ENCODE measurements around the gene HIPK2.

DNA sequence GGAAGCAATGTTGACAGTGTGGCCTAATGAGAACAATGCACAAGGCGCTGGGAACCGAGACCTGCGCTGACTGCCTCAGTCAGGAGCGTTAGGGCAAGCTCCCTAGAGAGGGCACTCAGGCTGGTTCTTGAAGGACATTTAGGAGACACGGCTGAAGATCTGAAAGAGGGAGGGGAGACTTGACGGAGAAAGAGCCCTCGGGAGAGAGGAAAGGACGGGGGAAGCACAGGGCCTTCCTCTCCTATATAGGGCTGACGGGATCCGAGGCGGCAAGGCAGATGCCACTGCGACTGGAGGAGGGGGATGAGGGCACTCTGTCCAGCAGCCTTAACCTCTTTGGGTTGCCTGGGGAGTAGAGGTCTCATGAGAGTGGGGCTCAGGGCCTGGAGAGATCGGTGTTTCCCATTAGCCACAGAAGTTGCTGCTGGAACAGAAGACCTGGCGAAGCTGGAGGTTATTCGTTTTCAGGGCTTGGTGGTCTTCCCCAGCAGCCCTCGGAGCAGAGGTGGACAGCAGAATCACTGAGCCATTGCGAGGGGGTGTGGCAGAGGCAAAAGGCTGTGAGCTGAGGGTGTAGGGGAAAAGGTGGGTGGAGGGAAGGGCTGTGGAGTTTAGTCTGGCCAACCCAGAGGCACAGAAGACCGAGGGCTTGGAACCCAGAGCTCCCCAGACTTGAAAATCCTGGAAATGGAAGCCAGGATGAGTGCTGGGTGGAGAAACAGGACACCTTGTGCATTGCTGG lies 218.3 kb downstream of the HIPK2 start:
- TF ChIP-seq, protein P1, sequence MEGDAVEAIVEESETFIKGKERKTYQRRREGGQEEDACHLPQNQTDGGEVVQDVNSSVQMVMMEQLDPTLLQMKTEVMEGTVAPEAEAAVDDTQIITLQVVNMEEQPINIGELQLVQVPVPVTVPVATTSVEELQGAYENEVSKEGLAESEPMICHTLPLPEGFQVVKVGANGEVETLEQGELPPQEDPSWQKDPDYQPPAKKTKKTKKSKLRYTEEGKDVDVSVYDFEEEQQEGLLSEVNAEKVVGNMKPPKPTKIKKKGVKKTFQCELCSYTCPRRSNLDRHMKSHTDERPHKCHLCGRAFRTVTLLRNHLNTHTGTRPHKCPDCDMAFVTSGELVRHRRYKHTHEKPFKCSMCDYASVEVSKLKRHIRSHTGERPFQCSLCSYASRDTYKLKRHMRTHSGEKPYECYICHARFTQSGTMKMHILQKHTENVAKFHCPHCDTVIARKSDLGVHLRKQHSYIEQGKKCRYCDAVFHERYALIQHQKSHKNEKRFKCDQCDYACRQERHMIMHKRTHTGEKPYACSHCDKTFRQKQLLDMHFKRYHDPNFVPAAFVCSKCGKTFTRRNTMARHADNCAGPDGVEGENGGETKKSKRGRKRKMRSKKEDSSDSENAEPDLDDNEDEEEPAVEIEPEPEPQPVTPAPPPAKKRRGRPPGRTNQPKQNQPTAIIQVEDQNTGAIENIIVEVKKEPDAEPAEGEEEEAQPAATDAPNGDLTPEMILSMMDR (IDR thresholded peaks at IDR 0.05): no peak
- no peak for TF ChIP-seq POLR2A (IDR thresholded peaks at IDR 0.05)

Data from body of pancreas (tissue), 4 donors.